SK-N-SH treated with all-trans-retinoic acid at 6 μM for 48 hours (cell line): ENCODE measurements around the gene THSD4.

Source experiments
- ARNTL ChIP-seq: fragments of 450-650 bp; formaldehyde crosslinking; IDR thresholded peaks from 2 replicates; pipeline ENCODE4 v1.5.0; 2020; ENCODE audit warnings: low read depth, mild to moderate bottlenecking, moderate library complexity, borderline replicate concordance
- BACH2 ChIP-seq: fragments of 250-450 bp; sonication (Bioruptor Pico); IDR thresholded peaks from 2 replicates; pipeline ENCODE4 v1.9.0; 2021; ENCODE audit warnings: mild to moderate bottlenecking, borderline replicate concordance
- CSDC2 ChIP-seq: fragments of 250-450 bp; sonication (Bioruptor Pico); IDR thresholded peaks from 2 replicates; pipeline ENCODE4 v1.5.0; 2020; ENCODE audit warnings: mild to moderate bottlenecking, moderate library complexity
- ESRRG ChIP-seq: fragments of 250-450 bp; sonication (Bioruptor Pico); IDR thresholded peaks from 2 replicates; pipeline ENCODE4 v1.6.1; 2021; ENCODE audit warnings: mild to moderate bottlenecking
- TOX ChIP-seq: fragments of 250-450 bp; sonication (Bioruptor Pico); IDR thresholded peaks from 2 replicates; pipeline ENCODE4 v1.8.0; 2021; ENCODE audit warnings: mild to moderate bottlenecking, moderate library complexity, borderline replicate concordance
- ZC3H10 ChIP-seq: fragments of 250-450 bp; sonication (Bioruptor Pico); IDR thresholded peaks from 2 replicates; pipeline ENCODE4 v1.5.1; 2021; ENCODE audit warnings: mild to moderate bottlenecking, moderate library complexity
- ZFP30 ChIP-seq: fragments of 450-650 bp; formaldehyde crosslinking; IDR thresholded peaks from 2 replicates; pipeline ENCODE4 v1.5.0; 2022; ENCODE audit warnings: mild to moderate bottlenecking, moderate library complexity
- TF ChIP-seq, protein P1 (sequence below): fragments of 250-450 bp; sonication (Bioruptor Pico); IDR thresholded peaks from 2 replicates; pipeline ENCODE4 v1.5.0; 2020; ENCODE audit warnings: mild to moderate bottlenecking, moderate library complexity
- TF ChIP-seq, protein P2 (sequence below): fragments of 250-450 bp; sonication (Bioruptor Pico); IDR thresholded peaks from 2 replicates; pipeline ENCODE4 v1.8.0; 2020; ENCODE audit warnings: mild to moderate bottlenecking, moderate library complexity, borderline replicate concordance
- TF ChIP-seq, protein P3 (sequence below): fragments of 250-450 bp; sonication (Bioruptor Pico); IDR thresholded peaks from 2 replicates; pipeline ENCODE4 v1.8.0; 2021; ENCODE audit warnings: low read depth, mild to moderate bottlenecking, moderate library complexity, borderline replicate concordance
- TF ChIP-seq, protein P4 (sequence below): fragments of 250-450 bp; sonication (Bioruptor Pico); IDR thresholded peaks from 2 replicates; pipeline ENCODE4 v1.5.1; 2020; ENCODE audit warnings: low read depth, mild to moderate bottlenecking, moderate library complexity

DNA sequence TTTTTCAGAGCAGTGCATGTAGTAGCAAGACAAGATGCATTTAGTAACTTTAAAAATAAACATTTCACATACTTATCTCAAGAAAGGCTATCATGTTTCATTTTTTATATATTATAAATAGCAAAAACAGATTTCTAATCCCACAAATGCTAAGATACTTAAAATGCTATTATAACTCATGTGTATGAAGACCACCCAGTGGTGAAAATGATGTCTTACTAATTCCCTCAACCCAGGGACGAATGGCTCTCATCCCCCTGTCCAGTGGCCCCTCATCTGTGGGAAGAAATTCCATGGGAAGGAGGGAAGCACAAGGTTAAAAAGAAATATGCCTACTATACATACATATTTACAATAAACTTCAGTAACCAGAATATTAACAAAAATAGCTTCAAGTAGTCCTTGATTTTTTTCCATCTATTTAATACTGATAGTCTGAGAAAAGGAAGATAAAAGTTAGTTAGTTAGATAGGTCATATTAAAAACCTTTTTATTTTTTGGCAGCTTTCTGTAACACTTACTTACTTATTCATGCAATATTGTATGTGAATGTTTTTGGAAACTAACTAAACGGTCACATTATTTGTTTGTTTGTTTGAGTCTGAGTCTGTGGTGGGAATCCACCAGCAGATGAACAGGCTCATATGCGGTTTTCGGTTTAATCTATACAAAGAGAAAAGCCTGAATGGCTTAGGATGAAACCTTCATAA, 709.9 kb downstream of the THSD4 start:
- TF ChIP-seq ARNTL (no peak), ZFP30 (no peak), BACH2 (CRISPR knock-in tag) (no peak), CSDC2 (no peak), ESRRG (no peak), ZC3H10 (CRISPR knock-in tag) (no peak), TOX (CRISPR knock-in tag) (no peak)
- TF ChIP-seq, protein P1, sequence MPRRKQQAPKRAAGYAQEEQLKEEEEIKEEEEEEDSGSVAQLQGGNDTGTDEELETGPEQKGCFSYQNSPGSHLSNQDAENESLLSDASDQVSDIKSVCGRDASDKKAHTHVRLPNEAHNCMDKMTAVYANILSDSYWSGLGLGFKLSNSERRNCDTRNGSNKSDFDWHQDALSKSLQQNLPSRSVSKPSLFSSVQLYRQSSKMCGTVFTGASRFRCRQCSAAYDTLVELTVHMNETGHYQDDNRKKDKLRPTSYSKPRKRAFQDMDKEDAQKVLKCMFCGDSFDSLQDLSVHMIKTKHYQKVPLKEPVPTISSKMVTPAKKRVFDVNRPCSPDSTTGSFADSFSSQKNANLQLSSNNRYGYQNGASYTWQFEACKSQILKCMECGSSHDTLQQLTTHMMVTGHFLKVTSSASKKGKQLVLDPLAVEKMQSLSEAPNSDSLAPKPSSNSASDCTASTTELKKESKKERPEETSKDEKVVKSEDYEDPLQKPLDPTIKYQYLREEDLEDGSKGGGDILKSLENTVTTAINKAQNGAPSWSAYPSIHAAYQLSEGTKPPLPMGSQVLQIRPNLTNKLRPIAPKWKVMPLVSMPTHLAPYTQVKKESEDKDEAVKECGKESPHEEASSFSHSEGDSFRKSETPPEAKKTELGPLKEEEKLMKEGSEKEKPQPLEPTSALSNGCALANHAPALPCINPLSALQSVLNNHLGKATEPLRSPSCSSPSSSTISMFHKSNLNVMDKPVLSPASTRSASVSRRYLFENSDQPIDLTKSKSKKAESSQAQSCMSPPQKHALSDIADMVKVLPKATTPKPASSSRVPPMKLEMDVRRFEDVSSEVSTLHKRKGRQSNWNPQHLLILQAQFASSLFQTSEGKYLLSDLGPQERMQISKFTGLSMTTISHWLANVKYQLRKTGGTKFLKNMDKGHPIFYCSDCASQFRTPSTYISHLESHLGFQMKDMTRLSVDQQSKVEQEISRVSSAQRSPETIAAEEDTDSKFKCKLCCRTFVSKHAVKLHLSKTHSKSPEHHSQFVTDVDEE, result no peak
- TF ChIP-seq, protein P2, sequence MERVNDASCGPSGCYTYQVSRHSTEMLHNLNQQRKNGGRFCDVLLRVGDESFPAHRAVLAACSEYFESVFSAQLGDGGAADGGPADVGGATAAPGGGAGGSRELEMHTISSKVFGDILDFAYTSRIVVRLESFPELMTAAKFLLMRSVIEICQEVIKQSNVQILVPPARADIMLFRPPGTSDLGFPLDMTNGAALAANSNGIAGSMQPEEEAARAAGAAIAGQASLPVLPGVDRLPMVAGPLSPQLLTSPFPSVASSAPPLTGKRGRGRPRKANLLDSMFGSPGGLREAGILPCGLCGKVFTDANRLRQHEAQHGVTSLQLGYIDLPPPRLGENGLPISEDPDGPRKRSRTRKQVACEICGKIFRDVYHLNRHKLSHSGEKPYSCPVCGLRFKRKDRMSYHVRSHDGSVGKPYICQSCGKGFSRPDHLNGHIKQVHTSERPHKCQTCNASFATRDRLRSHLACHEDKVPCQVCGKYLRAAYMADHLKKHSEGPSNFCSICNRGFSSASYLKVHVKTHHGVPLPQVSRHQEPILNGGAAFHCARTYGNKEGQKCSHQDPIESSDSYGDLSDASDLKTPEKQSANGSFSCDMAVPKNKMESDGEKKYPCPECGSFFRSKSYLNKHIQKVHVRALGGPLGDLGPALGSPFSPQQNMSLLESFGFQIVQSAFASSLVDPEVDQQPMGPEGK (CRISPR knock-in tag), result no peak
- TF ChIP-seq, protein P3, sequence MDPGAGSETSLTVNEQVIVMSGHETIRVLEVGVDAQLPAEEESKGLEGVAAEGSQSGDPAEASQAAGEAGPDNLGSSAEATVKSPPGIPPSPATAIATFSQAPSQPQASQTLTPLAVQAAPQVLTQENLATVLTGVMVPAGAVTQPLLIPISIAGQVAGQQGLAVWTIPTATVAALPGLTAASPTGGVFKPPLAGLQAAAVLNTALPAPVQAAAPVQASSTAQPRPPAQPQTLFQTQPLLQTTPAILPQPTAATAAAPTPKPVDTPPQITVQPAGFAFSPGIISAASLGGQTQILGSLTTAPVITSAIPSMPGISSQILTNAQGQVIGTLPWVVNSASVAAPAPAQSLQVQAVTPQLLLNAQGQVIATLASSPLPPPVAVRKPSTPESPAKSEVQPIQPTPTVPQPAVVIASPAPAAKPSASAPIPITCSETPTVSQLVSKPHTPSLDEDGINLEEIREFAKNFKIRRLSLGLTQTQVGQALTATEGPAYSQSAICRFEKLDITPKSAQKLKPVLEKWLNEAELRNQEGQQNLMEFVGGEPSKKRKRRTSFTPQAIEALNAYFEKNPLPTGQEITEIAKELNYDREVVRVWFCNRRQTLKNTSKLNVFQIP (CRISPR knock-in tag), result no peak
- TF ChIP-seq, protein P4, sequence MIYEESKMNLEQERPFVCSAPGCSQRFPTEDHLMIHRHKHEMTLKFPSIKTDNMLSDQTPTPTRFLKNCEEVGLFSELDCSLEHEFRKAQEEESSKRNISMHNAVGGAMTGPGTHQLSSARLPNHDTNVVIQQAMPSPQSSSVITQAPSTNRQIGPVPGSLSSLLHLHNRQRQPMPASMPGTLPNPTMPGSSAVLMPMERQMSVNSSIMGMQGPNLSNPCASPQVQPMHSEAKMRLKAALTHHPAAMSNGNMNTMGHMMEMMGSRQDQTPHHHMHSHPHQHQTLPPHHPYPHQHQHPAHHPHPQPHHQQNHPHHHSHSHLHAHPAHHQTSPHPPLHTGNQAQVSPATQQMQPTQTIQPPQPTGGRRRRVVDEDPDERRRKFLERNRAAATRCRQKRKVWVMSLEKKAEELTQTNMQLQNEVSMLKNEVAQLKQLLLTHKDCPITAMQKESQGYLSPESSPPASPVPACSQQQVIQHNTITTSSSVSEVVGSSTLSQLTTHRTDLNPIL (CRISPR knock-in tag), result no peak
